Heart left ventricle (tissue), 13 donors: ENCODE measurements around the gene KDM8.
"Not testable (repeated sequence)": the region's sequence is repeated elsewhere in the genome, so short reads cannot be mapped to it uniquely, and the experiment has no call there.

Source experiments
- POLR2A ChIP-seq, 2 donors: fragments of 450-650 bp; IDR thresholded peaks; one replicate each; pipeline ENCODE4 v1.6.1; 2017; ENCODE audit warnings: antibody characterized with exemption in 2 of 2, mild to moderate bottlenecking in 2 of 2, moderate library complexity in 2 of 2
- TF ChIP-seq, protein P1 (sequence below), 12 donors: fragments of 200-600 bp; sonication (generic) in 4 of 12; IDR thresholded peaks; one replicate each; pipeline versions ENCODE4 v1.5.0 to v1.8.0; 2018 to 2022; ENCODE audit warnings: antibody characterized with exemption in 12 of 12, mild to moderate bottlenecking in 5 of 12
- donor health status: ischemic (EF 13 %, LVEDD 7.1; RV severe dilation, severe dysfunction).
- donor health status: DM: no; HTN: yes; CAD: no.
- donor health status: DM: no; HTN: no; CAD: no.
- donor health status: ischemic (EF 25% LVEDD 6.9; RV normal size, moderate dysfunction).
- donor health status: ischemic (EF 25% LVEDD 5.7; RV mildly dilated, moderate dysfunction).
- donor health status: ischemic (EF 35%, LVEDD 5.7; RV mildly dilated, moderate dysfunction).
- donor health status: nonischemic (EF 11% LVEDD 7.7; RV severe dilation, severe dysfunction).
- donor health status: DM: yes; HTN: yes; CAD: no.
- donor health status: PGD.
- donor health status: ischemic (EF 29% LVEDD 5.4; RV normal size, mild dysfunction).
- donor health status: nonischemic (EF 23%, LVEDD 6.1; RV moderate dilation, normal function).

DNA sequence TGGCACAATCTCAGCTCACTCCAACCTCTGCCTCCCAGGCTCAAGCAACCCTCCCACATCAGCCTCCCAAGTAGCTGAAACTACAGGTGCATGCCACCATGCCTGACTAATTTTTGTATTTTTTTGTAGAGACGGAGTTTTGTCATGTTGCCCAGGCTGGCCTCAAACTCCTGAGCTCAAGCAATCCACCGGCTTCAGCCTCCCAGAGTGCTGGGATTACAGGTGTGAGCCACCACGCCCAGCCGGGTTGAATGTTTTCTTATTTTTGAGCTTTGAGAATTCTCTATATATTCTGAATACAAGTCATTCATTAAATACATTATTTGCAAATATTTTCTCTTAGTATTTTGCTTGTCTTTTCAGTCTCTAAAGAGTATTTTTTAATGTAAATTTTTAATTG, 45.6 kb downstream of the KDM8 start:
- TF ChIP-seq, protein P1, sequence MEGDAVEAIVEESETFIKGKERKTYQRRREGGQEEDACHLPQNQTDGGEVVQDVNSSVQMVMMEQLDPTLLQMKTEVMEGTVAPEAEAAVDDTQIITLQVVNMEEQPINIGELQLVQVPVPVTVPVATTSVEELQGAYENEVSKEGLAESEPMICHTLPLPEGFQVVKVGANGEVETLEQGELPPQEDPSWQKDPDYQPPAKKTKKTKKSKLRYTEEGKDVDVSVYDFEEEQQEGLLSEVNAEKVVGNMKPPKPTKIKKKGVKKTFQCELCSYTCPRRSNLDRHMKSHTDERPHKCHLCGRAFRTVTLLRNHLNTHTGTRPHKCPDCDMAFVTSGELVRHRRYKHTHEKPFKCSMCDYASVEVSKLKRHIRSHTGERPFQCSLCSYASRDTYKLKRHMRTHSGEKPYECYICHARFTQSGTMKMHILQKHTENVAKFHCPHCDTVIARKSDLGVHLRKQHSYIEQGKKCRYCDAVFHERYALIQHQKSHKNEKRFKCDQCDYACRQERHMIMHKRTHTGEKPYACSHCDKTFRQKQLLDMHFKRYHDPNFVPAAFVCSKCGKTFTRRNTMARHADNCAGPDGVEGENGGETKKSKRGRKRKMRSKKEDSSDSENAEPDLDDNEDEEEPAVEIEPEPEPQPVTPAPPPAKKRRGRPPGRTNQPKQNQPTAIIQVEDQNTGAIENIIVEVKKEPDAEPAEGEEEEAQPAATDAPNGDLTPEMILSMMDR (IDR thresholded peaks at IDR 0.05) = not testable (repeated sequence)
- not testable (repeated sequence) for TF ChIP-seq POLR2A (IDR thresholded peaks at IDR 0.05)
